Panc1 (cell line): Measurements from ENCODE around the gene CYB5R4. TPM values are rescaled to one million over a fixed set of nuclear protein-coding genes. Genes with fewer than 3 reads are reported as not detected.
A peak's percentile ranks its signal among the peaks of the same experiment; 100 is the strongest.

Source experiments
- ATAC-seq: fragments of 200-7000 bp; cut with Tn5 transposase; 2 replicates; pipeline ENCODE4 v1.9.1; 2020; ENCODE audit warnings: mild to moderate bottlenecking, moderate library complexity
- Bru-seq: library from RNA; stranded (reverse); fragments of 400-500 nt; gene quantifications from one replicate; lab custom pipeline; 2021; lab: Mats Ljungman, UMichigan
- BruChase-seq, 2 experiments: library from RNA; stranded (reverse); fragments of 400-500 nt; gene quantifications; one replicate each; lab custom pipeline; 2021; lab: Mats Ljungman, UMichigan
- BruUV-seq: library from RNA; stranded (reverse); fragments of 400-500 nt; replicated peaks from 2 replicates; lab custom pipeline; 2021; lab: Mats Ljungman, UMichigan
- CTCF ChIA-PET: fragments of 300-600 bp; sonication (Branson Sonifier 250); formaldehyde crosslinking; loops from one replicate; lab custom pipeline; 2022; ENCODE audit warnings: antibody characterized with exemption; lab: Charles Lee
- POLR2A ChIA-PET: fragments of 300-600 bp; sonication (Branson Sonifier 250); formaldehyde crosslinking; loops from one replicate; lab custom pipeline; 2022; ENCODE audit warnings: antibody characterized with exemption; lab: Charles Lee
- DNase-seq: peaks from one replicate; pipeline ENCODE4 v3.0.0-alpha.2; 2010; ENCODE audit warnings: low read depth, low spot score
- H3K27ac ChIP-seq: 2 replicates; pipeline ENCODE4 v1.5.1; 2011; ENCODE audit warnings: mild to moderate bottlenecking, low read length, inconsistent platforms
- H3K27me3 ChIP-seq: fragments of 200-500 bp; sonication (Bioruptor generic); 2 replicates; pipeline ENCODE4 v1.6.0; 2014; ENCODE audit warnings: low read length, inconsistent platforms; ENCODE audit not compliant: control insufficient read depth, insufficient read depth
- H3K36me3 ChIP-seq: fragments of 200-500 bp; sonication (Bioruptor generic); 2 replicates; pipeline ENCODE4 v1.5.1; 2014; ENCODE audit warnings: inconsistent platforms, mild to moderate bottlenecking, low read length, moderate library complexity; ENCODE audit not compliant: control insufficient read depth, insufficient read depth
- H3K4me1 ChIP-seq: 2 replicates; pipeline ENCODE4 v1.5.1; 2011; ENCODE audit warnings: inconsistent platforms, mild to moderate bottlenecking, low read length, moderate library complexity; ENCODE audit not compliant: control insufficient read depth, insufficient read depth
- H3K4me3 ChIP-seq, 2 experiments: 2 replicates each; pipeline ENCODE4 v1.5.1; 2011 to 2012; ENCODE audit warnings: low read depth in 2 of 2, low read length in 2 of 2, mild to moderate bottlenecking in 2 of 2, inconsistent platforms in 1 of 2, moderate library complexity in 1 of 2
- H3K9me3 ChIP-seq: fragments of 200-500 bp; sonication (Bioruptor generic); 2 replicates; pipeline ENCODE4 v1.5.1; 2014; ENCODE audit warnings: low read depth, mild to moderate bottlenecking, inconsistent platforms, low read length, moderate library complexity; ENCODE audit not compliant: control insufficient read depth, insufficient read depth
- POLR2AphosphoS5 ChIP-seq: IDR thresholded peaks from 2 replicates; pipeline ENCODE4 v1.6.1; 2012; ENCODE audit warnings: mild to moderate bottlenecking, low read depth, low read length, moderate library complexity
- SIN3A ChIP-seq: IDR thresholded peaks from 2 replicates; pipeline ENCODE4 v1.6.1; 2012; ENCODE audit warnings: low read depth, mild to moderate bottlenecking, low read length, moderate library complexity, borderline replicate concordance; ENCODE audit not compliant: insufficient read depth
- TCF7L2 ChIP-seq: IDR thresholded peaks from 2 replicates; pipeline ENCODE4 v1.6.1; 2011; ENCODE audit warnings: mild to moderate bottlenecking, low read depth, low read length, inconsistent platforms
- in situ Hi-C: cut with HindIII; loops from 2 replicates; pipeline ENCODE4 v1.10.0; 2016; ENCODE audit warnings: low sequenced_read_pairs, low pct_unique_long_range_greater_than_20kb
- intact Hi-C: fragments of 100-400 bp; cut with micrococcal nuclease; formaldehyde crosslinking; loops from one replicate; pipeline ENCODE4 v1.10.0; 2022; ENCODE audit not compliant: unreplicated experiment
- long read RNA-seq: library from polyadenylated mRNA; unstranded; transcript quantifications from one replicate; pipeline ENCODE4 v2.0.0, GENCODE V29; 2021; ENCODE audit not compliant: unreplicated experiment
- polyA plus RNA-seq: library from polyadenylated mRNA; unstranded; fragments of >200 nt; gene quantifications from one replicate; pipeline ENCODE4 v1.2.1, GENCODE V29; 2012; ENCODE audit warnings: missing spikeins; ENCODE audit not compliant: insufficient read length
- total RNA-seq: library from RNA; stranded (reverse); gene quantifications from one replicate; pipeline ENCODE4 v1.2.1, GENCODE V29; 2021; ENCODE audit not compliant: unreplicated experiment
- TF ChIP-seq, protein P1 (sequence below): fragments of 450-650 bp; IDR thresholded peaks from 2 replicates; pipeline ENCODE4 v1.5.1; 2017; ENCODE audit warnings: mild to moderate bottlenecking
- TF ChIP-seq, protein P2 (sequence below), 2 experiments: IDR thresholded peaks; 2 replicates each; pipeline ENCODE4 v1.6.1; 2011 to 2012; ENCODE audit warnings: low read depth in 2 of 2, control low read depth in 1 of 2, low read length in 1 of 2, mild to moderate bottlenecking in 1 of 2, moderate library complexity in 1 of 2; ENCODE audit not compliant: insufficient read depth in 1 of 2

CYB5R4 gene, protein sequence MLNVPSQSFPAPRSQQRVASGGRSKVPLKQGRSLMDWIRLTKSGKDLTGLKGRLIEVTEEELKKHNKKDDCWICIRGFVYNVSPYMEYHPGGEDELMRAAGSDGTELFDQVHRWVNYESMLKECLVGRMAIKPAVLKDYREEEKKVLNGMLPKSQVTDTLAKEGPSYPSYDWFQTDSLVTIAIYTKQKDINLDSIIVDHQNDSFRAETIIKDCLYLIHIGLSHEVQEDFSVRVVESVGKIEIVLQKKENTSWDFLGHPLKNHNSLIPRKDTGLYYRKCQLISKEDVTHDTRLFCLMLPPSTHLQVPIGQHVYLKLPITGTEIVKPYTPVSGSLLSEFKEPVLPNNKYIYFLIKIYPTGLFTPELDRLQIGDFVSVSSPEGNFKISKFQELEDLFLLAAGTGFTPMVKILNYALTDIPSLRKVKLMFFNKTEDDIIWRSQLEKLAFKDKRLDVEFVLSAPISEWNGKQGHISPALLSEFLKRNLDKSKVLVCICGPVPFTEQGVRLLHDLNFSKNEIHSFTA
- total RNA-seq, result 31.7 TPM
- polyA plus RNA-seq, result 12.4 TPM
- Bru-seq, nascent RNA, result percentile 80 among the genes with signal in this experiment
- BruChase-seq, experiment 1, labeled RNA remaining after a 2-hour chase, result percentile 68 among the genes with signal in this experiment
- BruChase-seq, experiment 2, labeled RNA remaining after a 6-hour chase, result percentile 68 among the genes with signal in this experiment
- long read RNA-seq, full-length matches to known transcripts, result 75 of 97 reads
- long read RNA-seq, partial matches to known transcripts, result 6 of 97 reads
- long read RNA-seq, other reads (novel, unspliced or antisense), result 16 of 97 reads

DNA sequence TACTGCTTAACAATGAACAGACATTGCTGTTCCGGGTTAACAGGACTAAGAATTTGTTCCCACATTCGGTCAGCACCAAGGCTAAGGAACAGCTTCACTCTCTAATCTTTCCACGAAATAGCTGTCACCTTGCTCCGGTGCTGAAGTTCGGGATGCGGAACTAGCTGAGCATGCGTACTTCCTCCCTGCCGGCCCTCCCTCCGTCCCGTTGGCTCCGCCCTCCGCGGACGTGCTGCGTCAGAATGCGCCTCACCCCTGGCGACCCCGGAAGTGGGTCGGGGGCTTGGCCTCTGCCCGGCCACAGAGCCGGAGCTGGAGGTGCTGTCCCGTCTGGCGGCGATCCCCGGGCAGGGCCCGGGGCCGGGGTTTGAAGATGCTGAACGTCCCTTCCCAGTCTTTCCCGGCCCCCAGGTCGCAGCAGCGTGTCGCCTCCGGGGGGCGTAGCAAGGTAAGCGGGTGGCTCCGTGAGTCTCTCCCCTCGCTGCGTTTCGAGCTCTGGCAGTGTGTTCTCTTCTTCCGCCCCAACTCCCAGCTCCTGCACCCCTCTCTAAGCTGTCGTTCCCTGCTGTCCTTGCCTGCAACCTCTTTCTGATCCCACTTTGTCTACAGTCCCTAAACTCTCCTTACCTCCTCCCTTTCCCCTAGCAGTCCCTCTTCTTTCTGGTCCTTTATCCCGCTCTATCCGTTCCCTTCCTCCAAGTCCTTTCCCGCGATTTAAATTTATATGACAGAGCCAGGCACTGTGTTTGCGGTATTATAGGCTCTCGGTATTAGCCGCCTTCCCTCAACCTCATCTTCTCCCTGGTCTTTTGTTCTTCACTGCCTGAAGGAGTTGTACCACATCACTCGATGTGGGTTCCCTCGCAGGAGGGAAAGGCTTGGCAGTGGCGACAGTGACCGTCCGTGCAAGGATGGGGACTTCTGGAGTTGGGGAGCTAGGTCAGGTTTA, at the start of gene CYB5R4:
TSS of gene CYB5R4 (plus strand) at position 280 of the 949 bp plus-strand sequence. CDS start at position 374, 94 bp downstream.
- Histone ChIP-seq H3K36me3 (peaks cover 2% of the 10 kb centered on the region), H3K27ac (peak within 1 kb of the TSS; percentile 82), H3K9me3 (no peaks in the 10 kb centered on the region), H3K4me3 (peak within 1 kb of the TSS; percentile 68 to 79), H3K4me1 (peaks cover 11% of the 10 kb centered on the region), H3K27me3 (no peaks in the 10 kb centered on the region)
- in situ Hi-C loops (no loop called here), intact Hi-C loops (no loop called here)
- ATAC-seq, result peak; percentile 100
- DNase-seq, result peak; percentile 88
- CTCF ChIA-PET, result interaction anchor here (1.2 kb wide), 1 partner anchor 245 kb away, joined by 3 read pairs; no protein-coding TSS in a partner anchor
- BruUV-seq, result no TSS peak
- POLR2A ChIA-PET, result no interaction called here
- peak; percentile 90 for TF ChIP-seq POLR2AphosphoS5
- TF ChIP-seq, protein P1, sequence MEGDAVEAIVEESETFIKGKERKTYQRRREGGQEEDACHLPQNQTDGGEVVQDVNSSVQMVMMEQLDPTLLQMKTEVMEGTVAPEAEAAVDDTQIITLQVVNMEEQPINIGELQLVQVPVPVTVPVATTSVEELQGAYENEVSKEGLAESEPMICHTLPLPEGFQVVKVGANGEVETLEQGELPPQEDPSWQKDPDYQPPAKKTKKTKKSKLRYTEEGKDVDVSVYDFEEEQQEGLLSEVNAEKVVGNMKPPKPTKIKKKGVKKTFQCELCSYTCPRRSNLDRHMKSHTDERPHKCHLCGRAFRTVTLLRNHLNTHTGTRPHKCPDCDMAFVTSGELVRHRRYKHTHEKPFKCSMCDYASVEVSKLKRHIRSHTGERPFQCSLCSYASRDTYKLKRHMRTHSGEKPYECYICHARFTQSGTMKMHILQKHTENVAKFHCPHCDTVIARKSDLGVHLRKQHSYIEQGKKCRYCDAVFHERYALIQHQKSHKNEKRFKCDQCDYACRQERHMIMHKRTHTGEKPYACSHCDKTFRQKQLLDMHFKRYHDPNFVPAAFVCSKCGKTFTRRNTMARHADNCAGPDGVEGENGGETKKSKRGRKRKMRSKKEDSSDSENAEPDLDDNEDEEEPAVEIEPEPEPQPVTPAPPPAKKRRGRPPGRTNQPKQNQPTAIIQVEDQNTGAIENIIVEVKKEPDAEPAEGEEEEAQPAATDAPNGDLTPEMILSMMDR, result peak; percentile 46
- TF ChIP-seq, protein P2, sequence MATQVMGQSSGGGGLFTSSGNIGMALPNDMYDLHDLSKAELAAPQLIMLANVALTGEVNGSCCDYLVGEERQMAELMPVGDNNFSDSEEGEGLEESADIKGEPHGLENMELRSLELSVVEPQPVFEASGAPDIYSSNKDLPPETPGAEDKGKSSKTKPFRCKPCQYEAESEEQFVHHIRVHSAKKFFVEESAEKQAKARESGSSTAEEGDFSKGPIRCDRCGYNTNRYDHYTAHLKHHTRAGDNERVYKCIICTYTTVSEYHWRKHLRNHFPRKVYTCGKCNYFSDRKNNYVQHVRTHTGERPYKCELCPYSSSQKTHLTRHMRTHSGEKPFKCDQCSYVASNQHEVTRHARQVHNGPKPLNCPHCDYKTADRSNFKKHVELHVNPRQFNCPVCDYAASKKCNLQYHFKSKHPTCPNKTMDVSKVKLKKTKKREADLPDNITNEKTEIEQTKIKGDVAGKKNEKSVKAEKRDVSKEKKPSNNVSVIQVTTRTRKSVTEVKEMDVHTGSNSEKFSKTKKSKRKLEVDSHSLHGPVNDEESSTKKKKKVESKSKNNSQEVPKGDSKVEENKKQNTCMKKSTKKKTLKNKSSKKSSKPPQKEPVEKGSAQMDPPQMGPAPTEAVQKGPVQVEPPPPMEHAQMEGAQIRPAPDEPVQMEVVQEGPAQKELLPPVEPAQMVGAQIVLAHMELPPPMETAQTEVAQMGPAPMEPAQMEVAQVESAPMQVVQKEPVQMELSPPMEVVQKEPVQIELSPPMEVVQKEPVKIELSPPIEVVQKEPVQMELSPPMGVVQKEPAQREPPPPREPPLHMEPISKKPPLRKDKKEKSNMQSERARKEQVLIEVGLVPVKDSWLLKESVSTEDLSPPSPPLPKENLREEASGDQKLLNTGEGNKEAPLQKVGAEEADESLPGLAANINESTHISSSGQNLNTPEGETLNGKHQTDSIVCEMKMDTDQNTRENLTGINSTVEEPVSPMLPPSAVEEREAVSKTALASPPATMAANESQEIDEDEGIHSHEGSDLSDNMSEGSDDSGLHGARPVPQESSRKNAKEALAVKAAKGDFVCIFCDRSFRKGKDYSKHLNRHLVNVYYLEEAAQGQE (IDR thresholded peaks at IDR 0.05; ENCODE audit: insufficient read depth in 1 of 2, low read depth in 2 of 2, low read length in 1 of 2), result peak; percentile 99
- peak; percentile 100 for TF ChIP-seq TCF7L2
- TF ChIP-seq SIN3A, result peak; percentile 99

DNA sequence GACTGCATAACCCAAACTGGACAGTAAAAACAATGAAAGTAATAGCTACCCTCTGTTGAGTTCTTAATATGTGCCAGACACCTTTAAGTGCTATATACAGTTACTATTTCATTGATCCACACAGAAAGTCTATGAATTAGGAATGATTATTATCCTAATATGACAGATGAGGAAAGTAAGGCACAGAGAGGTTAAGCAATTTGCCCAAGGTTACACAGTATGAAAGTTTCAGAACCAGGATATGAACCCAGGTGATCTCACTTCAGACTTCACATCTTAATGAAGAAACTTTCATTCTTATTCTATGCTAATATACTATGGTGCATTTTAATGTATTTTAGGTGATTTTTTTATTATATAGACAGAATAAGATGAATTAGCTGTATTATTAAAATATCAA, 46.9 kb upstream of the CYB5R4 start:
- TF ChIP-seq, protein P1, result no peak
- TF ChIP-seq, protein P2 (IDR thresholded peaks at IDR 0.05; ENCODE audit: insufficient read depth in 1 of 2, low read depth in 2 of 2, low read length in 1 of 2), result no peak
- TF ChIP-seq POLR2AphosphoS5 (no peak), SIN3A (no peak), TCF7L2 (no peak)
- intact Hi-C loops (no loop called here), in situ Hi-C loops (no loop called here)
- Histone ChIP-seq H3K27ac (no peak overlapping the region), H3K9me3 (no peaks in the 10 kb centered on the region), H3K4me3 (no peak overlapping the region), H3K4me1 (peaks cover 4% of the 10 kb centered on the region; the same call in 1 of the 2 replicates), H3K27me3 (no peaks in the 10 kb centered on the region), H3K36me3 (no peaks in the 10 kb centered on the region)
- DNase-seq (no peak), ATAC-seq (no peak)
- ChIA-PET POLR2A (no interaction called here), CTCF (no interaction called here)
- BruUV-seq, result no TSS peak
